Esophagus muscularis mucosa (tissue), 3 donors: ENCODE data around the gene COMT.

Experiments used
- POLR2AphosphoS5 ChIP-seq, 2 donors: sonication (generic); formaldehyde crosslinking; IDR thresholded peaks; one replicate each; pipeline ENCODE4 v1.6.1; 2017; ENCODE audit warnings: antibody characterized with exemption in 2 of 2
- TF ChIP-seq, protein P1 (sequence below), 3 experiments: fragments of 200-600 bp in 2 of 3; fragments of 450-650 bp in 1 of 3; sonication (generic) in 2 of 3; IDR thresholded peaks; one replicate each; pipeline ENCODE4 v1.5.1; 2017 to 2019; ENCODE audit warnings: antibody characterized with exemption in 3 of 3, mild to moderate bottlenecking in 2 of 3, moderate library complexity in 1 of 3

DNA sequence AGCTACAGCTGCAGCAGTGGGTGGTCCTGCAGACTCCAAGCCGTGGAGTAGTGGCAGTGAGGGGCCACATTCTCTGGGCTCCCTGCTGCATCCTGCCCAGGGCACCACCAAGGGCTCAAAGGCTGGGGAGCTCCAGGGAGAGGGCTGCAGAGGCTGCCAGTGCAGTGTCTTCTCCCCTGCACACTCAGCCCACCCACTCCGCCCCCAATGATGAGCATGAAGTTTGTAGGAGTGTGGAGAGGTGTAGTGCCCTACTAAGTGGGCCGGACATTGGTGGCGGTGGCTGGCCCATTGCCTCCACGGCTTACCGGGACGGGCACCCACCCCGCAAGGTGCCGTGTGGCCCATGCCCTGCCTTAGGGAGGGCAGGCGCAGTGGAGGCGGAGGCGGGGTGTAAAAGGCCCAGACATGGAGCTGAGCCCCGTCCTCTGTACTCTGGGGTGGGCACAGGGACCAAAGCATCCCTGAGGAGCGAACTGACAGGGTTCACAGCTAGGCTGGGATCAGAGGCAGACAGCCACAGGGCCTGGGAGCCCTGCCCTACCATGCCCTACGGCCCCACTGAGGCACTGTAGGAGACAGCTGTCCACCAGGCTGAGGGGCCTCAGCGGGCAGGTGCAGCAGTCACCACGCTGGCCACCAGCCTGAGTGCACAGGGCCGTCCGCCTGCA, 56.1 kb downstream of the COMT start:
- TF ChIP-seq, protein P1, sequence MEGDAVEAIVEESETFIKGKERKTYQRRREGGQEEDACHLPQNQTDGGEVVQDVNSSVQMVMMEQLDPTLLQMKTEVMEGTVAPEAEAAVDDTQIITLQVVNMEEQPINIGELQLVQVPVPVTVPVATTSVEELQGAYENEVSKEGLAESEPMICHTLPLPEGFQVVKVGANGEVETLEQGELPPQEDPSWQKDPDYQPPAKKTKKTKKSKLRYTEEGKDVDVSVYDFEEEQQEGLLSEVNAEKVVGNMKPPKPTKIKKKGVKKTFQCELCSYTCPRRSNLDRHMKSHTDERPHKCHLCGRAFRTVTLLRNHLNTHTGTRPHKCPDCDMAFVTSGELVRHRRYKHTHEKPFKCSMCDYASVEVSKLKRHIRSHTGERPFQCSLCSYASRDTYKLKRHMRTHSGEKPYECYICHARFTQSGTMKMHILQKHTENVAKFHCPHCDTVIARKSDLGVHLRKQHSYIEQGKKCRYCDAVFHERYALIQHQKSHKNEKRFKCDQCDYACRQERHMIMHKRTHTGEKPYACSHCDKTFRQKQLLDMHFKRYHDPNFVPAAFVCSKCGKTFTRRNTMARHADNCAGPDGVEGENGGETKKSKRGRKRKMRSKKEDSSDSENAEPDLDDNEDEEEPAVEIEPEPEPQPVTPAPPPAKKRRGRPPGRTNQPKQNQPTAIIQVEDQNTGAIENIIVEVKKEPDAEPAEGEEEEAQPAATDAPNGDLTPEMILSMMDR (IDR thresholded peaks at IDR 0.05) = no peak
- TF ChIP-seq POLR2AphosphoS5 (IDR thresholded peaks at IDR 0.05) = no peak
